ENCODE data around the gene TGFBRAP1.

DNA sequence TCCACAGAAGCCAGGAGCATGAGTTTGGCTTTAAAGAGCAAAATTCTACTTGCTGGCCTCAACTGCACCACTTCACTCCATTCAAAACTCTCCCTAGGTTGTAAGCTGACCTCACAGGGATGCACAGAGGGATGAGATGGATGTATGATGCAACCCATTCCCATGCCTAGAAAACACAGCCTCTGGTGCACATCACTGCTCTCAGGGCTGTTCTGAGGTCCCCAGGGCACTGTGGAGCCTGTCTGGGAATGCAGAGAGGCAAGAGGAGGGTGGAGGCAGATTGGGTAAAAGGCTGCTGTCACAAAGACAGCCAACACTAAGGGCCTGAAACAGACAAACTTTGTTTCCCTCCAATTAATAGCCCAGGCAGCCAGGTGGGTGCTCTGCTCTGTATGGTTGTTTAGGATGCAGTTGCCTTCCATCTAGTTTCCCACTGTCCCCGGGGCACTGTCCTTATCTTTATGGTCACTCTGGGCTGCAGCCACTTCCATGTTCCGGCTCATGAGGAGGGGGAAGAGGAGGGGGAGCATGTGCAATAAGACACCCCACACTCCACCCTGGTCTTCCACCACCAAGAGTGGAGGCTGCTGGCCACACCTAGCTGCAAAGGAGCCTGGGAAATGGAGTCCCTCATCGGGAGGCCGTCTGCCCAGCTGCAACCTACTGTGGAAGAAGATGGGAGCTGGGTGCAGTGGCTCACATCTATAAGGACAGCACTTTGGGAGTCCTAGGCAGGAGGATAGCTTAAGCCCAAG, 81.0 kb downstream of the TGFBRAP1 start:
- no peak for TF ChIP-seq CTCF (IDR thresholded peaks at IDR 0.05)
- no peak for TF ChIP-seq POLR2AphosphoS5 (IDR thresholded peaks at IDR 0.05)
- TF ChIP-seq POLR2A (IDR thresholded peaks at IDR 0.05), result no peak
- TF ChIP-seq EP300 (IDR thresholded peaks at IDR 0.05; ENCODE audit: low read depth), result no peak

All from transverse colon (tissue), 4 donors.